Activated gamma-delta T cell treated with Interleukin-2 at 50 U/mL for 16 hours (primary cell): Measurements from ENCODE around the gene TSC22D1.
A peak's percentile ranks its signal among the peaks of the same experiment; 100 is the strongest.
"Not testable (repeated sequence)": the region's sequence is repeated elsewhere in the genome, so short reads cannot be mapped to it uniquely, and the experiment has no call there.

Experiments
- DNase-seq: peaks from one replicate; pipeline ENCODE4 v3.0.0-alpha.2; 2020

Gene TSC22D1

DNA sequence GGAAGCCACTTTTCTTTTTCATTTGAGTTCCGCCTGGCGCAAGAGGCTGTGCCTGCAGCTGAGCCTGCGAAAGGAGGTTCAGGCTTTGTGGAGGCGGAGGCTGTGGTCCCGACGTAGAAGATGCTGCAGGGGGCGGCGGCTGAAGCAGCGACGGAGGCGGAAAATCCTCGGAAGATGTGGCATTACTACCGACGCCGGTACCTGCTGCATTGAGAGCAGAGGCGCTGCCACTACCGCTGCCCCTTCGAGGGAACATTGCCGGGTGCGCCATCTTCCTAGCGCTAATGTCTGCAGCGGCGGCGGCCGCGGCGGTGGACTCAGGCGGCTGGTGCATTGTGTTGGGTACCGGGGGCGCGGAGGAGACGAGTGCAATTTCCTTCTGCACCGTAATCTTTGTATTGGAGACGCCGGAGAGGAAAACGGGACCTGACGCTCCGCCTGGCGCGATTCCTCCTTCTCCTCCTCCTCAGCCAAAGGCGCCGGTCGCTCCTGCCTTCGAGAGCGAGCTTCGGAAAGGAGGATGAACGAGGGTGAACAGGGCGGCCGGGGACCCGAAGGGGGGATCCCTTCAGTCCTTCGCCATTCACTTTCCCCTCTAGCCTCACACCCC, at the start of gene TSC22D1:
TSC22D1 (minus strand) TSS at position 590 of the 610 bp plus-strand sequence; CDS start at position 334, 256 bp downstream.
- DNase-seq, result peak; percentile 64

DNA sequence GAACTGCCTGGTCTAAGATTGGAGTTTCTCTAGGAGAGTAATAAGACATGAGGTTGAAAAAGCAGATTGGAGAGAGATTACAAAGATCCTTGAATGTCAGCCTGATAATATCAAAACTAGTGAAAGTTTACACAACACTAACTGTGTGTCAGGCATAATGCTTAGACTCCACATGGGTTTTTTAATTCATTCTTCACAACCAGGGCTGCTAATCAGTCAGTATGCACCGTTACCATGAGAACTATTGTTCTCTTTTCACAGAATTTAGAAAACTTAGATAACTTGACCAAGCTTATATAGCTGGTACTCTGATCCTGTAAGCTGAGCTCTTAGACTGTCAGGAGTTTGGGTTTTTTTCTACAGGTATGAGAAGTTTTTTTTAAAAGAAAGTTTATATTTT, 46.6 kb upstream of the TSC22D1 start:
- DNase-seq, result no peak

DNA sequence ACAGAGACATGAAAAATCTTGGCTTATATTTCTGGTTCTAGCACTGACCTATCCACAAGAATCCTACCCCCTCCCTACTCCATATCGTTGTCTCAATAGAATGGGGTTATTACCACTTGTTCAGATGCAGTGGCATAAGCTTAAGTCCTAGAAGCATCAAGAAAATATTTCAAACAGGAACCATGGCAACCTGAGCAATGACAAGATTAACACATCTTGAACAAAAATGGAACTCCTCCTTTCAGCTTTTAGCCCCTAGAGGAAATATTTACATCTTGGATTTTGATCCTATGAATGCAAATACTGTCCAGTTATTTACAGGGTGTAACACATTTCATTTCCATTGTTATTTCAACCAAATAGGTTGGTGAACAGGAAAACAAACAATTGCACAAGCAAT, 46.1 kb upstream of the TSC22D1 start:
- no peak for DNase-seq

DNA sequence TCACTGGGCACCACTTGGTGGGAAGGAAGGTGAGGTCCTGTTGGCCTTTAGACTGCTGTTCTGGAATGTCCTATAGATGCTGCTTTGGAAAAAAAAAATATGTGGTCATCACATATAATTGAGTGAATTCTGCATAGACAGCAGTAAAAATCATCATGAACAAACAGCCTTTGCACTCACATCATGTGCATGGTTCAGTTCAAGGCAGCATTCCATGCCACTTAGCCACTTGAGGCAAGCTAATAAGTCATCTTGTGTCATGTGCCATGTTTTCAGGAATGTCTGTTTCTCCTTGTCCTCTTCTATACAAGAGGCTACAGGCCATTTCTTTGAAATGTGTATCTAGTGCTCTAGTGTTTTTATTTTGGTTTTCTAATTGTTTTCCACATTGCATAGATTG, 43.9 kb upstream of the TSC22D1 start:
- DNase-seq, result no peak

DNA sequence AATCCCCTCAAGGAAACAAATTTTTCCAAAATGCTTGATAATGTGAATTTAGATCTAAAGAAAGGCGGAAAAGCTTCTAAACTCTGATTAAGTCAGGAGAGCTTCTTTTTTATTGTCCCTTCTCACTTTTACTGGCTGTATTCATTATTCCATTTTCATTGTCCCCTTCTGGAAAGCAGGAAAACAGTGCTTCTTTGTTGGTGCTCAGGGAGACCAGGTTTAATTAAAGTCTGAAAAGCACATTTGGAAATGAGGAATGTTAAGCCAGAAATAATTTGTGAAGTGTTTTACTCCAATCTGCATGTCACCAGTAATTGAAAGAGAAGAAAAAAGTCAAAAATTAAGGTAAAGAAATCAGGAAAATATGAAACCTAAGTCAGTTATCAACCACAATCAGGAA, 43.5 kb upstream of the TSC22D1 start:
- no peak for DNase-seq

DNA sequence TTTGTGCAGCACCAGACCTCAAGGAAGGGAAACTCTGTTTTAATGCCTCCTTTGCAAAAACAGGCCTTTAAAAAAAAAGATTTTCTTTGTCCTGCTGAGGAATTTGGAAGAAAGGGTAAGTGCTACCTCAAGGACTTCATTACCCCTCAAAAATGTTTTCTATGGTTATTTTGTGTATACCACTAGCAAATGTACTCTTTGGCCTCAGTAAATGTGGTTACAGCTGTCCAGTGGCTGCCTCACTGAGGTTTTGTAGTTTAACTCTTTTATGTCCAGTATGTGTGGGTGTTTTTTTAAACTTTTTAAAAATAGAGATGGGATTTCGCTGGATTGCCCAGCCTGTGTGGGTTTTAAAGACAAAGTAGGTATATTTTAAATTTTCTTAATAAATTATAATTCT, 42.2 kb upstream of the TSC22D1 start:
- DNase-seq, result no peak

DNA sequence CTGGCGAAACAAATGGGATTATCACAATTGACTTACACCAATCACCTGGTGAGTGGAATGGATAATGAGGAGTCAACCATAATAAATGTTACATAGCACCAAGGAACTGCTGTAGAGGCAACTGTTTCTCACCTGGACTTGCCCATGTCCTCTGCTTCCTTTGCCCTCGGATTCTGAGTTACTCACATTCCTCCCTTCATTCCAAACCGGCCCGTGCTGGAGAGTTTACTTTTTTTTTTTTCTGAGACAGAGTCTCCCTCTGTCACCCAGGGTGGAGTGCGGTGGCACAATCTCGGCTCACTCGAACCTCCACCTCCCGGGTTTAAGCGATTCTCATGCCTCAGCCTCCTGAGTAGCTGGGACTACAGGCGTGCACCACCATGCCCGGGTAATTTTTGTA, 41.5 kb upstream of the TSC22D1 start:
- DNase-seq, result no peak

DNA sequence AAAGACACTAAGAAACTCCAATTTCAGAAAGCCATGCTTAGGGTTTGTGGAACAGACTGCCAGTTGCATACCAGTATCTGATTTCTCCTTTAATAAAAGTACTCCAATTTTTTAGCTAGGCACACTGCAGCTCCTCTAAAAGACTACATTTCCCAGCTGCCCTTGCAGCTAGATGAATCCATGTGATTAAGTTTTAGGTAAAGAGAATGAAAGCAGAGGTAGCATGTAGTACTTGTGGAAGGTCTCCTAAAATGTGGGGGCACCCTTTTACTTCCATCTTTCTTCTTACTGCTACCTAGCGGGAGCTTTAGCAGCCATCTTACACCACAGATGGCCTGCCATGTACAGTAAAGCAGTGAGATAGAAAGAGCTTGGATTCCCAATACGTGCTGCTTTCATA, 33.0 kb upstream of the TSC22D1 start:
- DNase-seq, result no peak

DNA sequence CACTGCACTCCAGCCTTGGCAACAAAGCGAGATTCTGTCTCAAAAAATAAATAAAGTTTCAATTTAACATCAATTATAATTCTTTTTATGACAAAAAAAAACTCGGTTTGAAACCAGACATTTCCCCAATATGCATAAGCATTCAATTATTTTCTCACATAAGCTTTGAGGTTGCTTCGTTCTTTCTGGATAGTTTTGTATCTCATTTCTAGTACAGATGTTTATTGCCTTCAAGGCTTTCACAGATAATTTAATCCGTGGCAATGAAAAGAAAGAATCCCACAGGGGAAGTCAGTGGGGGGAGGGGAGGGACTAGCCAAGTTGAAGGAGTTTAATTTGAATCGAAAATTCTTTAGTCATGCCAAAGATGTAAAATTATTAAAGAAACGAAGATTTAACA, 29.6 kb upstream of the TSC22D1 start:
- DNase-seq, result no peak

DNA sequence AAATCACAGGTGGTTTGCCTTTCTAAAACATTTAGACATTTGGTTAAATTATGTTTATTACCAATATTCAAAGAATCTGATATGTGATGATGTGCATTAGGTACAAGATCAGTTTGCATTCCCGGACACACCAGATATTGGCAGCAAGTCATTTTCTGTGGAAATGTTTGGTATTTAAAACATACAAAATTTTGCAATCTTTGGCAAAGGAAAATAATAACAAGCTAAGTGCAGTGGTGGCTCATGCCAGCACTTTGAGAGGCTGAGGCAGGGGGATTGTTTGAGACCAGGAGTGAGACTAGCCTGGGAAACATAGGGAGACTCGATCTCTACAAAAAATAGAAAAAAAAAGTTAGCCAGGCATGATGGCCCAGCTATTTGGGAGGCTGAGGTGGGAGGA, 29.1 kb upstream of the TSC22D1 start:
- no peak for DNase-seq

DNA sequence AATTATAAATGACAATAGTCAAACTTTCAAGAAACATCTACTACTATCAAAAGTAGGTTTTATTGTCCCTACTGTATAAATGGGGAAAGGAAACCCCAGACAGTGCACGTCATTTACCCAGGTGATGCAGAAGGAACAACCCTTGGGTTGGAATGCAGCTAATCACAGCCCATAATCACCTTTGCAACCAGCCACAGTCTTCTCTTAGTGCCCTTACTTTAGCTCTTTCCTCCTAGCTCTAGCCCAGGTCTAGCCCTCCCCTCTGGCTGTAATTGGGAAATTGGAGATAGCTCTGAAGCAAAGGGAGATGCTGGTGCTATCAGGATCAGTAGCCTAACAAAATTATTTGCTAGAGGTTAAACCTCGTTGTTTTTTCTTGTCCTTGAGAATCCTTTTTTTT, 25.5 kb upstream of the TSC22D1 start:
- no peak for DNase-seq

DNA sequence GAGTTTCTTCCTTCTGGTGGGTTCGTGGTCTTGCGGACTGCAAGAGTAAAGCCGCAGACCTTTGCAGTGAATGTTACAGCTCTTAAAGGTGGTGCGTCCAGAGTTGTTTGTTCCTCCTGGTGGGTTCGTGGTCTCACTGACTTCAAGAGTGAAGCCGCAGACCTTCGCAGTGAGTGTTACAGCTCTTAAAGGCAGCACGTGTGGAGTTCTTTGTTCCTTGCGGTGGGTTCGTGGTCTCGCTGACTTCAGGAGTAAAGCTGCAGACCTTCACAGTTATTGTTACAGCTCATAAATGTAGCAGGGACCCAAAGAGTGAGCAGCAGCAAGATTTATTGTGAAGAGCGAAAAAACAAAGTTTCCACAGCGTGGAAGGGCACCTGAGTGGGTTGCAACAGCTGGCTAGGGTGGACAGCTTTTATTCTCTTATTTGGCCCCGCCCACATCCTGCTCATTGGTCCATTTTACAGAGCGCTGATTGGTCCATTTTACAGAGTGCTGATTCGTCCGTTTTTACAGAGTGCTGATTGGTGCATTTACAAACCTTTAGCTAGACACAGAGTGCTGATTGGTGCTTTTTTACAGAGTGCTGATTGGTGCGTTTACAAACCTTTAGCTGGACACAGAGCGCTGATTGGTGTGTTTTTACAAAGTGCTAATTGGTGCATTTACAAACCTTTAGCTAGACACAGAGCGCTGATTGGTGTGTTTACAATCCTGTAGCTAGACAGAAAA, 17.9 kb upstream of the TSC22D1 start:
- not testable (repeated sequence) for DNase-seq

DNA sequence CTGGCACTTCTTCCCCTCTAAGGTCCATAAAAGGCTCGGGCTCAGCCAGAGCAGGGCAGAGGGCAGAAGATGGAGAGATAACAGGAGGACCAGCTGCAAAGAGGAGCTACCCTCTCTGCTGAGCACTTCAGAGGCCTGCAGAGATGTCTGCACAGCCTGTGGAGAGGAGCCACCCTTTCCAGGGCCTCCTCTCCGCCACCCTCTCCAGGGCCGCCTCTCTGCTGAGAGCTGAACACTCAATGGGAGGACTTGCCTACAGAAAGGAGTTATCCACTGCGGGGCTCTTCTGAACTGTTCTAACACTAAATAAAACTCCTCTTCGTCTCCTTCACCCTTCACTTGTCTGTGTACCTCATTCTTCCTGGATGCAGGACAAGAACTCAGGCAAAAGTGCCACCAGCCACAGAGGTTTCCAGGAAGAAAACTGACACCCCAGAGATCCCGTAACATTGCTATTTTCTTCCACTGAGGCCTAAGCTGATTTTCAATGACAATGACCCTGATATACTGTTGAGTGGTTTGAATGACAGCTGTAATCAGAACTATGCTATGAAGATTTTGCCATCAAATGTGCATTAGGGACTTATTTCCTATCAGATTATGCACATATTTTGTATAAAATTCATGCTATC, 16.2 kb upstream of the TSC22D1 start:
- DNase-seq, result no peak

DNA sequence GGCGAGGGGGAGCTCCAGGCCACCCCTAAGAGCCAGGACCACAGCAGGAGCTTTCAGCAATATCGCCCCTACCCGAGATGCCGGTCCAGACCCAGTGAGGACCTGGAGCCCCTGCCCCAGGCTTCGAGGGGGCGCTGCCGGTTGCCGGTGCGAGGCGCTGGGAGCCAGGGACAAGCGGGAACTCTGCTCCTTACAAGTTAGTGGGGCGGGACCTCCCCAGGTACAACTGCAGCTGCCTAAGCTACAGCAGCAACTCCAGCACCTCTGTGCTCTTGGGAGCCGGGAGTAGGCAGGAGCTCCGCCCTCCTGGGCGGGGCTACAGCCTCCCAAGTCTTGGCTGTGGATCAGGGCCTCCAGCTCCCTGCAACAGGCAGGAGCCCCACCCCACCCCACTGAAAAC, 15.2 kb upstream of the TSC22D1 start:
- DNase-seq, result no peak

DNA sequence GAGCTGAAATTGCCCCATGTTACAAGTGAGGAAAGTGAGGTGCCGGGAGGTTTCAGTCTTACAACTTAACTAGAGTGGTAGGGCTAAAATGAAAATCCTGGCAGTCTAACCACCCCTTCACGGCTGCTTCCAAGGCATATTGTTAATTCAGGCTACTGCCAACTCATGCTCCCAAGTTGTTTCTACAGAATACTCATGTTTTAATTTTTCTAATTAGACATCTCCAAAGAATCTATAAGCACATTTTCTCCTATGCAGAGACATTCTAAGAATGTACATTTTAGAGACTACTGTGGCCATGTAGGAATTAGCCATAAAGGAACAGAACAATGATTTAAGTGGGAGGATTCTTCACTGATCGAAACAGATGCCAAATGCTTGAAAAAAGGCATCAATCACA, 7.0 kb upstream of the TSC22D1 start:
- no peak for DNase-seq

DNA sequence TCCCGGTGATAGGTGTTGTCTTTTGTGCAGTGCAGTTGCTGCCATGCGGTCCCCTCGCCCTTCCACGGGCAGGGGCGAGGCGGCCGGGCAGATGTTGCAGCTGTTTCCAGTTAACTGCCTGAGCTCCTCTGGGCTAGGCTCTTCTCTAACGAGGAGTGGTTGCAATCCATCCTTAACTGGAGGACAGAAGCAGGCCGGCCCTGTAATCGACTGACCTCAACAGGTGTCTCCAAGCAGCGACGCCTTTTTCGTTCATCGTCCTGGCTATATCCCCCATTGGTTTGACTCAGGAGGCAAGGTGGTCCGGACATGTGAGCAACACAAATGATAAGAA, 1.9 kb upstream of the TSC22D1 start:
- DNase-seq, result no peak

DNA sequence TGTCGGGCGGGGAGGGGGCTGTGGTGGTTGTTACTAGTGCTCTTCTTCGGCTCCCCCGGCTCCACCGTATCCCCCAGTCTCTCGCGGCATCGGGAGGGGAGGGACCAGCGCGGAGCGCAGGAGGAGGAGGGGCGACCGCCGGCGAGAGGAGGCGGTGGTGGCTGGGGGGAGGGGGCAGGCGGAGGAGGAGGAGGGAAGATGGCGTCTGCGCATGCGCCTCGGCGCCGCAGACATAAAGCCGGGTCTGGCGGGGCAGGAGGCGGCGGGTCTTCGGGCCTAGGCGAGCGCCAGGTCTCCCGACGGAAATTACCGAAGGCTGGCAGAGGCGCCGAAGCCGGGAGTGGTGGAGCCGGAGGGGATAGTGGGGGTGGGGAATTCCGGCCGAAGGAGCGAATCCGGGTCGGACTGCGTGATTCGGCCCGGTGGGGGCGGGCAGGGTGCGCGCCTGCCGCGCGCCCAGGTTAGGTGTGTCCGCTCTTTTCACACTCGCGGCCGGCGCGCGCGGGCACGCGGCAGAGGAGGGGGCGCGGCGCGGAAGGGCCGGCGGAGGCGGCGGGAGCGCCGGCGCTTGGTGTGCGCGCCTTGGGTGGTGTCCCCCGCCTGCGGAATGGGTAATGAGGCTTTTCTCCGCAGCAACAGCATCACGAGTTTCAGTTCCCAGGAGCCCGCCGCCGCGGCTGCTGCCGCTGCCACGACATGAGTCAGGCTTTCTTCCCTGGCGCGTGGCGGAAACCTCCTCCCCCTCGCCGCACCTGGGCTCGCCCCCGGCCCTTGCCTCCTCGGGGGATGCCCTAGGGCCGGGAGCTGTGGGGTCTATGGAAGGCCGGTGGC, 1.3 kb upstream of the TSC22D1 start:
- DNase-seq, result peak; percentile 94

DNA sequence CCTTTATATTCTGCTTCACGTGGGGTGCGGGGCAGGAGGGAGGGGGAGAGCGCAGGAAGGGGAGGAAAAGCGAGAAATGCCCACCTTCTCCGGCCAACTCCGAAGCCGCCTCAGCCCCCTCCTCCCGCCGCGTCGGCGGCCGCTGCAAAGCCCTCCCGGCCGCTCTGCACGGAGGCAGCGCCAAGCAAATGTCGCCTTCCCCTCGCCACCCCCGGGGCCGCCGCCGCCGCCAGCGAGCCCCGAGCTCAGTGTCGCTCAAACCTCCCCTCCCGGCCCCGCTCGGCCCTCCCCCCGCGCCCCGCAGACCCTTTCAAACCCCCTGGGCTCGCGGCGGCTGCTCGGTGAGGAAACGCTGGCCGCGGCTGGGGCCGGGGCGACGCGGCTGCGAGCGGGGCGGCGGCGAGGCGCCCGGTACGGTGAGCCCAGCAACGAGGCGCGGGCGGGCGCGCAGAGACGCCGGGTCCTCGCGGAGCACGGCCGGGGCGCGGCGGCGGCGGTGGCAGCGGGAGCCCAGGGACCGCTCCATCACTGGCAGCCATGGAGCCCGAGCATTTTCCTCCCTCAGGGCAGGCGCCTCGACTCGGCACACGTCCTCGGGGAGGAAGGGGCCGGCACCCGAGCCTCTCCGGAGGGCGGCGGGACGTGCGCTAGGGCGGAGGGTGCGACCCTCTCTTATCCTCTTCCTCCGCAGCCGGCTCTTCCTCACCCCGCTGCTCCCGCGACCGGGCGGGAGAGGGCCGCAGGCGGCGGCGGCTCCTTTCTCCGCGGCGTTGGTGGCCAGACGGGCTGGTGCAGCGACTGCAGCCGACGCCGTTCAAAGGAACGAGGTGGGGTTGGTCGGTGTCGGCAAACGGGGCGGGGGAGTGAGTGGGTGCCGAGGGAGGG, 463 bp upstream of the TSC22D1 start:
- DNase-seq, result peak; percentile 25

DNA sequence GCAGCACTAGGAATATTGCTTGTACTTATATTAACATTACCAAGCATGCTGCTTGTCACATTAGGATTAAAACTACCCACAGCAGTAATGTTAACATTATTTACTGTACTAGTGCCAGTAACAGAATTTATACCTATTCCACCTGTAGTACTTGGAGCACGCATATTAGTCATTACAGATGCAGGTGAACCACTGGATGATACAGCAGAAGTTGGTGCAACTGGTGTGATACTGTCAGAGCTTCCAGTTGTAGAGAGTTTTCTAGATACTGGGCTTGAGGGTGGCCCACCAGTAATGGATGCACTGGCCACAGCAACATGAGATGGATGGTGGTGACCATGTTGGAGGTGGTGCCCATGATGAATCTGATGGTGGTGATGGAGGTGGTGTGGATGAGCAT, 1.1 kb downstream of the TSC22D1 start:
- DNase-seq, result no peak

DNA sequence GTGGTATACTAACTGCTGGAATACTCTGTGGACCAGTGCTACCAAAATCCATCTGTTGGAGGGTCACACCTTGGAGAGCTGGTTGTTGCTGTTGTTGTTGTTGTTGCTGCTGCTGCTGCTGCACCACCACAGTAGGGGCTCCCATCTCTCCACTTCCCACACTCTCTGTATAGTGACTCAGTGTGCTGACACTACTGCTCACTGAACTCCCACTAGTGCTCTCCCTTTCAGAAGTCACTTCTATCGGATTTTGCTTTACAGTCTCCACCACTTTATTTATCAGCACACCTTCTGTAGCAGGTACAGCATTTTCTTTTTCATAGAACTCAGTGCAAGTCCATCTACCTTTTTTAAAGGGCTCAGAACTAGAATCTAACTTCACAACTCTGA, 1.7 kb downstream of the TSC22D1 start:
- DNase-seq, result no peak

DNA sequence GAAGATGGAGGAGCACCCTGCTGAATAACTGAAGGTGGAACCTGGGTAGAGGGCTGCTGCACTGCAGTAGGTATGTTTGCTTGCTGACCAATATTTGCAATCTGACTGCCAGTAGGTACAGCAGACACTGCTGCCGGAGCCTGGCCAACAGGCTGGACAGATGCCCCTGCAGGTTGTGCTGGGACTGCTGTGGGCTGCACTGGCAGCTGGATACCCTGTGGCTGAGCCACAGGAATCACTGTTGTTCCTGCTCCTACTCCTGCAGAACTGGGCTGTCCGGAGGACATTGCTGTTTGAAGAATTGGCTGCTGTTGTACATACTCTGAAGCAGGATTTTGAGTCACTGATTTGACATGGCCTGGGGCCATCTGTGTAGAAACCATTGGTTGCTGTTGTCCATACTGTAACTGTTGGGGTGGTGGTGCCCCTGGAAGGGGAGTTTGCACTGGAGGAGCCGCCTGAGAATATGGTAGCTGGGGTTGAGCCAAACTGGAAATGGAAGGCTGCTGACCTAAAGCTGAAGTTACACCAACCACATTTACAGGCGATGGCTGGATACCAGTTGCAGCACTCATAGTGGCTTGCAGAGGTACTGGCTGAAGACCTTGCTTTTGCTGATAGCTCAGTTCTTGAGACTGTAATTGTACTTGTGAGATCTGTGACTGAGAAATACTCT, 2.2 kb downstream of the TSC22D1 start:
- DNase-seq, result no peak

DNA sequence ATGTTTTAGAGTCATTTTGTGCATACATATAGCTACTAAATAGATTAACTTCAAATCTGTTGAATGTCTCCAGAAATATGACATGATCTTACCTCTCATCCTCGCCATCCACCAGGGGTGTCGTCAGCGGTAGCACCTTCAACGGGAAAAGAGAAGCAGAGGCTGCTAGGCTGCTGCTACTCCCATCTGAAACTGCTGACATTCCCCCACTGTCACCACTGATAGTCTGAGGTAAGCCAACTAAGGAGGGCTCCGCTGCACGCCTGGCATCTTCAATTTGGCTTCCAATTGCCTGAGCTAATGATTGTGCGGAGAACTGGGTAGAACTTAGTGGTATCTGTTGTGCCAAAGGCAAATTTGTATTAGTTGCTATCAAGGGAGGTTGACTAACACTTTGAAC, 3.1 kb downstream of the TSC22D1 start:
- no peak for DNase-seq
